ENCODE data around the gene RELT. TPM values are rescaled to one million over a fixed set of nuclear protein-coding genes. Genes with fewer than 3 reads are reported as not detected.

The RELT gene
- total and polyA plus RNA-seq, 9 of the 15 experiments (the other 6 are each of a cell fraction or from before 2014, with no cell fraction given), result 1.1 to 20.2 (median 7.4) TPM

- H3K27me3 ChIP-seq (ENCODE audit: control insufficient read depth in 2 of 2, insufficient read depth in 2 of 2, low read length in 2 of 2), result peaks cover 0 to 10% of the 10 kb centered on the region in 2 experiments; a peak in 2 of 5 replicates
- H3K4me1 ChIP-seq (replicated peaks in 1 of 2; ENCODE audit: control insufficient read depth in 2 of 2, insufficient read depth in 2 of 2, low read length in 2 of 2), result peaks cover 13 to 16% of the 10 kb centered on the region in 2 experiments; a peak in 4 of 5 replicates
- no peak overlapping the region for H3K27ac ChIP-seq (ENCODE audit: extremely low read depth, low read depth, low read length)
- ATAC-seq (peak; percentile 66), DNase-seq (ENCODE audit: extremely low read depth in 1 of 4, low spot score in 3 of 4) (peak; percentile 70 to 77 (median 74)), FAIRE-seq (peak; percentile 54)
- H3K9ac ChIP-seq (ENCODE audit: insufficient read depth in 1 of 2, low read depth in 2 of 2, low read length in 2 of 2), result peak overlapping the region in 1 of 2 experiments; percentile 65; a peak in 1 of 4 replicates
- H3K79me2 ChIP-seq (ENCODE audit: control insufficient read depth, insufficient read depth, low read length), result no peaks in the 10 kb centered on the region
- in situ Hi-C loops (cut with MboI), result loop anchor here (5.0 kb wide), 1 partner anchor 42 kb away; no protein-coding TSS in a partner anchor
- ChIA-PET POLR2A (interaction anchor here (0.7 to 1.2 kb wide), 2 partner anchors 16 to 19 kb away, joined by 4 to 6 read pairs; no protein-coding TSS in a partner anchor), CTCF (ENCODE audit: low intra/inter-chr PET ratio) (interaction anchor here (0.5 to 4.5 kb wide), 5 partner anchors 17 to 642 kb away, joined by 3 to 76 read pairs (median 3); partner anchors contain the start of gene ARHGEF17)
- H2AFZ ChIP-seq (ENCODE audit: low read depth, low read length), result peak overlapping the region; percentile 74
- peaks cover 7% of the 10 kb centered on the region; the same call in 1 of the 2 replicates for H4K20me1 ChIP-seq (replicated peaks; ENCODE audit: control insufficient read depth, insufficient read depth, low read length)
- intact Hi-C loops (cut with micrococcal nuclease), result loop anchor here (1.0 to 5.0 kb wide), 4 partner anchors 27 to 502 kb away; no protein-coding TSS in a partner anchor
- H3K4me3 ChIP-seq, result no peak overlapping the region
- WGBS (ENCODE audit: insufficient coverage, low coverage, missing lambda C conversion rate), result 17% methylated on average over 6 of the region's 6 CpGs
- H3K9me1 ChIP-seq (ENCODE audit: control insufficient read depth, insufficient read depth, low read length), result no peaks in the 10 kb centered on the region
- peak overlapping the region; percentile 7; the same call in 1 of the 2 replicates for H3K4me2 ChIP-seq (ENCODE audit: insufficient read depth, low read length)
- H3K9me3 ChIP-seq (replicated peaks; ENCODE audit: control insufficient read depth, insufficient read depth, low read depth, low read length), result no peaks in the 10 kb centered on the region
- no TSS peak for BruUV-seq (replicated peaks)
- H3K36me3 ChIP-seq (ENCODE audit: control insufficient read depth, insufficient read depth, low read length), result no peaks in the 10 kb centered on the region
- TF ChIP-seq GABPB1 (CRISPR knock-in tag; IDR thresholded peaks at IDR 0.05) (0 out of 2 replicates have a peak, but pooled peaks have one; percentile 22), TFAP4 (CRISPR knock-in tag; IDR thresholded peaks at IDR 0.05; ENCODE audit: borderline replicate concordance) (peak; percentile 43; the same call in 1 of the 2 replicates), VEZF1 (CRISPR knock-in tag; IDR thresholded peaks at IDR 0.05) (peak; percentile 22), FOSL1 (tag; conservative IDR thresholded peaks at IDR 0.05) (peak; percentile 89), USF2 (CRISPR knock-in tag; IDR thresholded peaks at IDR 0.05) (peak; percentile 32; the same call in 1 of the 2 replicates), SRSF3 (IDR thresholded peaks at IDR 0.05; ENCODE audit: insufficient read depth, low read length) (no peak), ZNF511 (CRISPR knock-in tag; IDR thresholded peaks at IDR 0.05) (no peak), DPF2 (IDR thresholded peaks at IDR 0.05) (peak; percentile 29; the same call in 1 of the 2 replicates), ATF3 (IDR thresholded peaks at IDR 0.05) (peak; percentile 84), ATF3 (CRISPR knock-in tag; conservative IDR thresholded peaks at IDR 0.05) (no peak), ZBTB7A (IDR thresholded peaks at IDR 0.05; ENCODE audit: borderline replicate concordance, control insufficient read depth, low read depth, low read length) (peak; percentile 11; the same call in 1 of the 2 replicates), NFIC (IDR thresholded peaks at IDR 0.05) (peak; percentile 81), MITF (IDR thresholded peaks at IDR 0.05) (peak; percentile 55; the same call in 1 of the 2 replicates)
These were observed 41.6 kb upstream of the RELT start for GRCh38 chr11:73334384-73335203.

All from K562 (cell line).